HEK293T (cell line): ENCODE data around the gene E4F1.
"Not testable (repeated sequence)": the region's sequence is repeated elsewhere in the genome, so short reads cannot be mapped to it uniquely, and the experiment has no call there.

ENCODE experiments used
- CTCF ChIA-PET: fragments of 350-600 bp; formaldehyde crosslinking; extraction: SDS; loops from one replicate; lab custom pipeline; 2021; ENCODE audit warnings: antibody characterized with exemption, inconsistent platforms; lab: Yijun Ruan, JAX
- POLR2A ChIA-PET: fragments of 350-600 bp; formaldehyde crosslinking; extraction: SDS; loops from one replicate; lab custom pipeline; 2020; ENCODE audit warnings: antibody characterized with exemption, inconsistent platforms; lab: Yijun Ruan, JAX
- DNase-seq: peaks from one replicate; pipeline ENCODE4 v3.0.0; 2012; ENCODE audit warnings: mixed read lengths; ENCODE audit errors: extremely low spot score
- ARNT ChIP-seq: fragments of 450-650 bp; IDR thresholded peaks from 2 replicates; pipeline ENCODE4 v1.6.1; 2017; ENCODE audit warnings: mild to moderate bottlenecking
- BHLHE40 ChIP-seq: fragments of 450-650 bp; IDR thresholded peaks from 2 replicates; pipeline ENCODE4 v1.6.1; 2016; ENCODE audit warnings: mild to moderate bottlenecking, moderate library complexity, borderline replicate concordance
- CTBP1 ChIP-seq: fragments of 450-650 bp; IDR thresholded peaks from 2 replicates; pipeline ENCODE4 v1.6.1; 2016; ENCODE audit warnings: borderline replicate concordance
- ELF4 ChIP-seq: fragments of 450-650 bp; IDR thresholded peaks from 2 replicates; pipeline ENCODE4 v1.6.1; 2017; ENCODE audit warnings: antibody characterized with exemption
- FOXA1 ChIP-seq: fragments of 450-650 bp; IDR thresholded peaks from 2 replicates; pipeline ENCODE4 v1.6.1; 2016; ENCODE audit warnings: mild to moderate bottlenecking
- FOXK2 ChIP-seq: fragments of 450-650 bp; IDR thresholded peaks from 2 replicates; pipeline ENCODE4 v1.6.1; 2016; ENCODE audit warnings: mild to moderate bottlenecking
- FOXM1 ChIP-seq: fragments of 450-650 bp; IDR thresholded peaks from 2 replicates; pipeline ENCODE4 v1.6.1; 2017; ENCODE audit warnings: mild to moderate bottlenecking, borderline replicate concordance
- HDGF ChIP-seq: fragments of 450-650 bp; IDR thresholded peaks from 2 replicates; pipeline ENCODE4 v1.6.1; 2017; ENCODE audit warnings: antibody characterized with exemption, borderline replicate concordance
- L3MBTL2 ChIP-seq: fragments of 450-650 bp; conservative IDR thresholded peaks from 2 replicates; pipeline ENCODE4 v1.6.1; 2016; ENCODE audit warnings: mild to moderate bottlenecking
- LEF1 ChIP-seq: fragments of 450-650 bp; IDR thresholded peaks from 2 replicates; pipeline ENCODE4 v1.6.1; 2017; ENCODE audit warnings: mild to moderate bottlenecking, borderline replicate concordance
- NFRKB ChIP-seq: fragments of 450-650 bp; IDR thresholded peaks from 2 replicates; pipeline ENCODE4 v1.6.1; 2016; ENCODE audit warnings: mild to moderate bottlenecking, moderate library complexity
- SP1 ChIP-seq: fragments of 450-650 bp; IDR thresholded peaks from 2 replicates; pipeline ENCODE4 v1.6.1; 2017
- SUZ12 ChIP-seq: fragments of 450-650 bp; IDR thresholded peaks from 2 replicates; pipeline ENCODE4 v1.6.1; 2016; ENCODE audit warnings: mild to moderate bottlenecking
- TARDBP ChIP-seq: fragments of 450-650 bp; IDR thresholded peaks from 2 replicates; pipeline ENCODE4 v1.6.1; 2016
- ZNF384 ChIP-seq: fragments of 450-650 bp; IDR thresholded peaks from 2 replicates; pipeline ENCODE4 v1.6.1; 2016
- TF ChIP-seq, protein P1 (sequence below): fragments of 450-650 bp; IDR thresholded peaks from 2 replicates; pipeline ENCODE4 v1.6.1; 2016

E4F1 gene

DNA sequence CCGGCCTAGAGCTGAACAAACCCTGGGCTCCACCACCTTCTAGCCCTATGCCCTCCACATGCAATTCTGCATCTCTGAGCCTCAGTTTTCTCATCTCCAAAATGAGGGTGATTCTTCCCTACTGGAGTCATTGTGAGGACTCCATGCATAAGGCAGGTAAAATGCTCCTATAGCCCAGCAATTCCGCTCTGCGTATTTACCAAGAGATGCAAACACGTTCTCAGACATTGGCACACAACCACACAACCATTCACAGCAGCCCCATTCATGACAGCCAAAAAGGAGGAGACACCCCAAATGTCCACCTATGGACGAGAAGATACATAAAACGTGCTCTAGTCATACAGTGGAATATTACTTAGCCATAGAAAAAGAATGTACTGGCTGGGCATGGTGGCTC is 23.1 kb upstream of the E4F1 start:
- ChIA-PET CTCF (no interaction called here), POLR2A (interaction anchor here (1.8 to 2.0 kb wide), 2 partner anchors 14 to 15 kb away, joined by 4 read pairs; partner anchors contain the start of gene PGP)
- no peak for DNase-seq
- TF ChIP-seq HDGF = no peak
- no peak for TF ChIP-seq FOXM1
- TF ChIP-seq, protein P1, sequence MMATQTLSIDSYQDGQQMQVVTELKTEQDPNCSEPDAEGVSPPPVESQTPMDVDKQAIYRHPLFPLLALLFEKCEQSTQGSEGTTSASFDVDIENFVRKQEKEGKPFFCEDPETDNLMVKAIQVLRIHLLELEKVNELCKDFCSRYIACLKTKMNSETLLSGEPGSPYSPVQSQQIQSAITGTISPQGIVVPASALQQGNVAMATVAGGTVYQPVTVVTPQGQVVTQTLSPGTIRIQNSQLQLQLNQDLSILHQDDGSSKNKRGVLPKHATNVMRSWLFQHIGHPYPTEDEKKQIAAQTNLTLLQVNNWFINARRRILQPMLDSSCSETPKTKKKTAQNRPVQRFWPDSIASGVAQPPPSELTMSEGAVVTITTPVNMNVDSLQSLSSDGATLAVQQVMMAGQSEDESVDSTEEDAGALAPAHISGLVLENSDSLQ = no peak
- TF ChIP-seq LEF1 = no peak
- no peak for TF ChIP-seq ARNT
- TF ChIP-seq ZNF384 = no peak
- TF ChIP-seq NFRKB = no peak
- TF ChIP-seq FOXK2 = no peak
- no peak for TF ChIP-seq BHLHE40
- TF ChIP-seq TARDBP = no peak
- TF ChIP-seq CTBP1 = no peak
- TF ChIP-seq SUZ12 = no peak
- TF ChIP-seq ELF4 = no peak
- no peak for TF ChIP-seq L3MBTL2
- TF ChIP-seq SP1 = no peak
- TF ChIP-seq FOXA1 = no peak

DNA sequence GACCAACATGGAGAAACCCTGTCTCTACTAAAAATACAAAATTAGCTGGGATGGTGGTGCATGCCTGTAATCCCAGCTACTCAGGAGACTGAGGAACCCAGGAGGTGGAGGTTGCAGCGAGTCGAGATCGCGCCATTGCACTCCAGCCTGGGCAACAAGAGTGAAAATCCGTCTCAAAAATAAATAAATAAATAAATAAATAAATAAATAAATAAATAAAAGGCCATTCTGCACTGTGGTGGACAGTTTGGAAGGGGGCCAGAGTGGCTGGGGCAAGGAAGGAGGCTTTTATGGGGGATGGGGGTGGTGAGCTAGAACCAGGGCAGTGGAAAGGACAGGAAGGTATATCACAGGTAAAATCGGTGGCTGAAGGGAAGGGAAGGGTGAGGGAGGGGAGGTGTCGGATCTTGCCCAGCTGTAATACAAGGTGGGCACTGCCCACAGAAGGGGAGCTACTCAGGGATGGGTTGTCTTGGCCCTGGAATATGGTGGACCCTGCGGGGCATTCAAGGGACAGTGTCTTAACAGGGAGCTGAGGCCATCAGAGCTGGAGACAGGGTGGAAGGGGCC is 20.2 kb upstream of the E4F1 start:
- POLR2A ChIA-PET = interaction anchor here (0.8 to 2.0 kb wide), 8 partner anchors 8 to 238 kb away, joined by 3 to 7 read pairs (median 4); partner anchors contain the start of genes PGP, RPS2 and TRAF7
- CTCF ChIA-PET = not testable (repeated sequence)

DNA sequence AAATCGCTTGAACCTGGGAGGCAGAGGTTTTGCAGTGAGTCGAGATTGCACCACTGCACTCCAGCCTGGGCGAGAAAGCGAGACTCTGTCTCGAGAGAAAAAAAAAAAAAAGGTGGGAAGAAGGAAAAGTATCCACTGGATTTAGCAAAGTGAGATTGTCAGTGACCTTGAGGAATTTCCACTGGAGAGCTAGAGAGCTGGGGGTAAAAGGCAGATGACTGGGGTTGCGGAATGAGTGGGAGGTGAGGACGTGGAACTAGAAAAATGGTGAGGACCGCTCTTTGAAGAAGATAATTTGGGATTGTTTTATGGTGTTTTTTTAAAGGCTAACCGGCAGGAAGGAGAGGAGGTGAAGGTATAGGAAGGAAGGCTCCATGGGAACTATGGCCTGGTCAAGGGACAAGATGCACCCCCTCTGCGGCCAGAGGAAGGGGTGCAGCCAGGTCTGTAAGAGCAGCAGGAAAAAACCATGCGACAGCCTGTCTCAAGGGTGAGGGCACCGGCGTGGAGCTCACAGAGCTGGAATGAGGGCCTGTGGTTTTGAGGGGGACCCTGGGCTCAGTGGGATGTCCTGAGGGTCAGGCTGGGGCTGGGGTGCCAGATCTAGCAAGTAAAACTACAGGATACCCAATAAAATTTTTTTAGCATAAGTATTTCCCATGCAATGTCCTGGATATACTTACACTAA is 18.8 kb upstream of the E4F1 start:
- ChIA-PET POLR2A (interaction anchor here (0.6 to 2.9 kb wide), 9 partner anchors 8 to 231 kb away, joined by 3 to 12 read pairs (median 6); partner anchors contain the start of genes ECI1, PGP and TRAF7), CTCF (no interaction called here)
- TF ChIP-seq SP1 = no peak
- no peak for TF ChIP-seq ARNT
- TF ChIP-seq TARDBP = no peak
- no peak for TF ChIP-seq FOXM1
- TF ChIP-seq FOXK2 = no peak
- TF ChIP-seq, protein P1 = no peak
- TF ChIP-seq SUZ12 = no peak
- no peak for TF ChIP-seq ZNF384
- TF ChIP-seq CTBP1 = no peak
- TF ChIP-seq LEF1 = no peak
- TF ChIP-seq BHLHE40 = no peak
- no peak for TF ChIP-seq NFRKB
- TF ChIP-seq HDGF = no peak
- TF ChIP-seq ELF4 = no peak
- no peak for TF ChIP-seq FOXA1
- no peak for TF ChIP-seq L3MBTL2
- DNase-seq = no peak

More for the DNA sequence above, 20.2 kb upstream of the E4F1 start:
- DNase-seq = not testable (repeated sequence)

DNA sequence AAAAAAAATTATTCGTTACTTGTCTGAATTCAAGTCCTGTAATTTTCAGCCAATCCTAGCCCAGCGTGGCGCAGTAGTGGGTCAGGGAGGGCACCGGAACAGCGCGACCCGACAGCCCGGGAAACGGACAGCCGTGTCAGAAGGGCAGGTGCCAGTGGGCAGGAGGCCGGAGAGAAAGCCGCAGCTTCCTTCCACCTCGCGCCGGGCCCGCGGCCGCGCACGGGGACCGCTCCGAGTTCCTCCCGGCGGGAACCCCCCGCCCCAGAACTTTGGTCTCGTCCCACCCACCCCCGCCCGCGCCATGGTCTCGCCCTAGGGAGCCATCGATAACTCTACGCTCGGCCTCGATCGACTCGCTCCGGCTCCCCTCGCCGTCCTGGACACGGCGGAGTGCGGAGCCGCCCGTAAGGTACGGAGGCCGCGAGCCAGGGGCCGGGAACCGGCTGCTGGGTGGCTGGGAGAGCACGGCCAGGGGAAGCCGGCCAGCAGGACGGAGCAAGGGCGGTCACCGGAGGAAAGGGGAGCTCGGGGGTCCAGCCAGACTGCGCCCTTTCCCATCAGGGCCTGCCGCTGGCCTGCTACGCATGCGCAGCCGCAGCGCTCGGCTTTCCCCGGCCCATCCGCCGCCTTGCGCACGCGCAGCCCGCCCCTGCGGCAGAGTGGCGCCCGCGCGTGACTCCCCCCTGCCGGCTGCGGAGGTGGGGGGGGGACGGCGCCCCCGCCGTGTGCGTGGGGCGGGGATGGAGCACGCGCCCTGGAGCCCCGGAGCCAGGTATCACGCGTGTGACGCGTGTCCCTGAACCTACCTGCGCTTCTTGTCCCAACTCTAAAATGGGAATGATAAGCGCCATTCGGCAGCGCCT is 18.1 kb upstream of the E4F1 start, which contains the start of gene MLST8:
Gene MLST8 (plus strand): TSS at position 351 of the 863 bp plus-strand sequence. CDS start 632 bp downstream, outside the sequence.
- peak; percentile 96 for DNase-seq
- ChIA-PET POLR2A (interaction anchor here (0.8 to 2.9 kb wide), 8 partner anchors 8 to 183 kb away, joined by 3 to 12 read pairs (median 8); partner anchors contain the start of genes ECI1, PGP and TRAF7), CTCF (no interaction called here)
- TF ChIP-seq L3MBTL2 = peak; percentile 56
- peak; percentile 89; the same call in 1 of the 2 replicates for TF ChIP-seq FOXM1
- TF ChIP-seq NFRKB = no peak

DNA sequence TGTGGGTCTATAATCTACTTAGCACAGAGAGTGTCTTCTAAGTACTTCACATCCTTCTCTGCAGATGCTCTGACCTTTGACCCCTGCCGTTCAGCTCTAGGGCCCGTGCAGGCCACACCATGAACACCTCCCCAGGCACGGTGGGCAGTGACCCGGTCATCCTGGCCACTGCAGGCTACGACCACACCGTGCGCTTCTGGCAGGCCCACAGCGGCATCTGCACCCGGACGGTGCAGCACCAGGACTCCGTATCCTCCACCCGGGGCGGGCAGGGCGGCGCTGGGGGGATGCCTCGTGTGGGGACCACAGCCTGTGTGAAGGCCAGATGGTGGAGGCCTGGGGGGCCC is 17.5 kb upstream of the E4F1 start:
- no peak for DNase-seq
- TF ChIP-seq SUZ12 (no peak), FOXK2 (no peak), L3MBTL2 (no peak), FOXM1 (no peak), LEF1 (no peak), TARDBP (no peak), FOXA1 (no peak), ZNF384 (no peak), ELF4 (no peak), SP1 (no peak), ARNT (no peak), BHLHE40 (no peak), CTBP1 (no peak), NFRKB (no peak)
- TF ChIP-seq, protein P1 = no peak
- POLR2A ChIA-PET = interaction anchor here (1.3 to 2.9 kb wide), 7 partner anchors 9 to 183 kb away, joined by 3 to 12 read pairs (median 9); partner anchors contain the start of genes ECI1, PGP and TRAF7
- CTCF ChIA-PET = no interaction called here
